Upper lobe of right lung (tissue), 1 donor: ENCODE measurements around the gene MAP6. TPM values are rescaled to one million over a fixed set of nuclear protein-coding genes. Genes with fewer than 3 reads are reported as not detected.
A peak's percentile ranks its signal among the peaks of the same experiment; 100 is the strongest.
"Not testable (repeated sequence)": the region's sequence is repeated elsewhere in the genome, so short reads cannot be mapped to it uniquely, and the experiment has no call there.

Experiments
- ATAC-seq: fragments of 200-7000 bp; cut with Tn5 transposase; one replicate; pipeline ENCODE4 v1.9.1; 2020; ENCODE audit warnings: mild to moderate bottlenecking, moderate library complexity
- DNase-seq: peaks from one replicate; pipeline ENCODE4 v3.0.0-alpha.2; 2020
- H3K27ac ChIP-seq: fragments of 200-600 bp; one replicate; pipeline ENCODE4 v1.8.0; 2022
- H3K27me3 ChIP-seq: fragments of 200-600 bp; one replicate; pipeline ENCODE4 v1.8.0; 2022; ENCODE audit warnings: mild to moderate bottlenecking
- H3K36me3 ChIP-seq: fragments of 200-600 bp; one replicate; pipeline ENCODE4 v1.8.0; 2022
- H3K4me1 ChIP-seq: fragments of 200-600 bp; one replicate; pipeline ENCODE4 v1.8.0; 2022
- H3K4me3 ChIP-seq: fragments of 200-600 bp; one replicate; pipeline ENCODE4 v1.8.0; 2022; ENCODE audit warnings: mild to moderate bottlenecking
- H3K9me3 ChIP-seq: fragments of 200-600 bp; one replicate; pipeline ENCODE4 v1.8.0; 2022
- intact Hi-C: fragments of 100-400 bp; cut with DNase I; formaldehyde crosslinking; loops from one replicate; pipeline ENCODE4 v1.11.0; 2022
- total RNA-seq: library from RNA; stranded (reverse); fragmentation: NEBNext Ultra II Directional; extraction: Animal tissue kit (Norgen Biotek cat#: 25700); gene quantifications from one replicate; pipeline ENCODE4 v1.2.1, GENCODE V29; 2021
- TF ChIP-seq, protein P1 (sequence below): fragments of 200-600 bp; IDR thresholded peaks from one replicate; pipeline ENCODE4 v1.8.0; 2022; ENCODE audit warnings: antibody characterized with exemption
- donor health status: DM: no; HTN: yes; CAD: no; lungs with severe emphysema.

The MAP6 gene
- total RNA-seq, 1 donor from 2014 or later, result 5.8 TPM

DNA sequence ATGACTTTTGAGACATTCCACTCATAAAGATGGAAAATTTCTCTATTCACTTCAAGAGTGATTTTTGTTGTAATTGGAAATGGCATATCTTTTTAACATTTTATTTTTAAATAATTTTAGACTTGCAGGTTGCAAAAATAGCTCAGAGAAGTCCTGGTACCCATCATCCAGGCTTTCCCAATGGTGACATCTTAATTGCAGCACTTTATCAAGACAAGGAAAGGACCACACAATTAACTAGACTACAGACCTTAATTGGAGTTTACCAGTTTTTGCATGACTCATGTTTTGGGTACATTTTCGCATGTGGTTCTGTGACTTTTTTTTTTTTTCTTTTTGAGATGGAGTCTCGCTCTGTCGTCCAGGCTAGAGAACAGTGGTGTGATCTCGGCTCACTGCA is 23.0 kb upstream of the MAP6 start:
- Histone ChIP-seq H3K4me3 (no peak overlapping the region), H3K4me1 (no peaks in the 10 kb centered on the region), H3K27ac (no peak overlapping the region), H3K36me3 (no peaks in the 10 kb centered on the region), H3K27me3 (no peaks in the 10 kb centered on the region), H3K9me3 (no peaks in the 10 kb centered on the region)
- intact Hi-C loops, result no loop called here
- DNase-seq (no peak), ATAC-seq (no peak)
- TF ChIP-seq, protein P1, sequence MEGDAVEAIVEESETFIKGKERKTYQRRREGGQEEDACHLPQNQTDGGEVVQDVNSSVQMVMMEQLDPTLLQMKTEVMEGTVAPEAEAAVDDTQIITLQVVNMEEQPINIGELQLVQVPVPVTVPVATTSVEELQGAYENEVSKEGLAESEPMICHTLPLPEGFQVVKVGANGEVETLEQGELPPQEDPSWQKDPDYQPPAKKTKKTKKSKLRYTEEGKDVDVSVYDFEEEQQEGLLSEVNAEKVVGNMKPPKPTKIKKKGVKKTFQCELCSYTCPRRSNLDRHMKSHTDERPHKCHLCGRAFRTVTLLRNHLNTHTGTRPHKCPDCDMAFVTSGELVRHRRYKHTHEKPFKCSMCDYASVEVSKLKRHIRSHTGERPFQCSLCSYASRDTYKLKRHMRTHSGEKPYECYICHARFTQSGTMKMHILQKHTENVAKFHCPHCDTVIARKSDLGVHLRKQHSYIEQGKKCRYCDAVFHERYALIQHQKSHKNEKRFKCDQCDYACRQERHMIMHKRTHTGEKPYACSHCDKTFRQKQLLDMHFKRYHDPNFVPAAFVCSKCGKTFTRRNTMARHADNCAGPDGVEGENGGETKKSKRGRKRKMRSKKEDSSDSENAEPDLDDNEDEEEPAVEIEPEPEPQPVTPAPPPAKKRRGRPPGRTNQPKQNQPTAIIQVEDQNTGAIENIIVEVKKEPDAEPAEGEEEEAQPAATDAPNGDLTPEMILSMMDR, result no peak

DNA sequence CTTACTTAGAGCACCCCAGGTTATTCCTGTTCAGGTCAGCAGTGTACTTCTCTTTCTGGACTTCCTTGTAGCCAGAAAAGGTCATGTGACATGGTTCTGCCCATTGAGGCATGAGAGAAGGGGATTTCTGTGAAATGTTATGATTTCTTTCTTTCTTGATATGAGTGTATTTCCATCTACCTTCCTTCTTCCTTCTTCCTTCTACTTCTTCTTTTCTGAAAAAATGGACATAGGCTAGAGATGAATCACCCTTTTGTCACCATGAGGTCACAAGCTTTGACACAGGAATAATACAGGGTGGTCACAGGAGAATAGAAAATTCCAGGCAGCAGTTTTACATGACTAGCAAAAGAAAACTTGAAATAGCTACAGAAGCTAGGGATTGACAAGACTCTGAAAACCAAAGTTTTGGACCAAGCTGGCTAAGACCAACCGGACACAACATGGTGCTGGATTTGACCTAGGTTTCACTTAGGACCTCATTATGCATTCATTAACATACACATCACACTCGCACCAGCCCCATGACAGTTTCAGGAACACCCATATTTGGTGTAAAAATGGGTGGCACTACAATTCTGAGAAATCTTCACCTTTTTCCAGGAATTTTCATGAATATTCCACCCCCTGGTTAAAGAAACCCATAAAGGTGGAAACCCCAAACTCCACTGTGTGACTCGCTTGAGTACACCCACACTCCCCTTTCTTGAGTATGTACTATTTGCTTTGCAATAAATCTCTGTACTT is 21.2 kb upstream of the MAP6 start:
- Histone ChIP-seq H3K27ac (no peak overlapping the region), H3K9me3 (no peaks in the 10 kb centered on the region), H3K27me3 (no peaks in the 10 kb centered on the region), H3K4me3 (no peak overlapping the region), H3K4me1 (no peaks in the 10 kb centered on the region), H3K36me3 (no peaks in the 10 kb centered on the region)
- DNase-seq (no peak), ATAC-seq (peak; percentile 52)
- intact Hi-C loops, result no loop called here
- TF ChIP-seq, protein P1, result no peak

DNA sequence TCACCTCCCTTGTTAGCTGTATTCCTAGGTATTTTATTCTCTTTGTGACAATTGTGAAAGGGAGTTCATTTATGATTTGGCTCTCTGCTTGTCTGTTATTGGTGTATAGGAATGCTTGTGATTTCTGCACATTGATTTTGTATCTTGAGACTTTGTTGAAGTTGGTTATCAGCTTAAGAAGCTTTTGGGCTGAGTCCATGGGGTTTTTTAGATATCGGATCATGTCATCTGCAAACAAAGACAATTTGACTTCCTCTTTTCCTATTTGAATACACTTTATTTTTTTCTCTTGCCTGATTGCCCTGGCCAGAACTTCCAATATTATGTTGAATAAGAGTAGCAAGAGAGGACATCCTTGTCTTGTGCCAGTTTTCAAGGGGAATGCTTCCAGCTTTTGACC is 15.0 kb upstream of the MAP6 start:
- H3K4me1 ChIP-seq, H3K9me3 ChIP-seq, H3K36me3 ChIP-seq, ATAC-seq, DNase-seq, H3K4me3 ChIP-seq, intact Hi-C loops, H3K27ac ChIP-seq, H3K27me3 ChIP-seq: not testable (repeated sequence)

DNA sequence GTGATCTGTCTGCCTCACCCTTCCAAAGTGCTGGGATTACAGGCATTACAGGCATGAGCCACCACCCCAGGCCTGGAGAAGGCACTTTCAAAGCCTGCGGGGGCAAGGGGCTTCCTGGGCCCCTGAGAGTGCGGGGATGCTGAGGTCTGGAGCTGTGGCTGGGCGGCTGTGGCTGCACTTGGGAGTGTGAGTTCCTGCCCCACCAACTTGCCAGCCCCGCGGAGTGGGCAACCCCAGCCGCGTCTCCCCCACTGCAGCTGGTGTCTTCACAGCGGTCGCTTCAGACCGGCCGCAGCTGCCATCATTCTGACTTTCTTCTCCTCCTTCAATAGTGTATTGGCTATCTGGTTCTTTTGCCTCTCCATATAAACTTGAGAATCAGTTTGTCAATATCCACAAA is 10.7 kb upstream of the MAP6 start:
- ATAC-seq, result no peak
- Histone ChIP-seq H3K27ac (no peak overlapping the region), H3K27me3 (peaks cover 12% of the 10 kb centered on the region), H3K4me1 (no peaks in the 10 kb centered on the region), H3K4me3 (no peak overlapping the region), H3K36me3 (no peaks in the 10 kb centered on the region), H3K9me3 (peaks cover under 1% of the 10 kb centered on the region)
- intact Hi-C loops, result no loop called here
- no peak for DNase-seq
- TF ChIP-seq, protein P1, result no peak

DNA sequence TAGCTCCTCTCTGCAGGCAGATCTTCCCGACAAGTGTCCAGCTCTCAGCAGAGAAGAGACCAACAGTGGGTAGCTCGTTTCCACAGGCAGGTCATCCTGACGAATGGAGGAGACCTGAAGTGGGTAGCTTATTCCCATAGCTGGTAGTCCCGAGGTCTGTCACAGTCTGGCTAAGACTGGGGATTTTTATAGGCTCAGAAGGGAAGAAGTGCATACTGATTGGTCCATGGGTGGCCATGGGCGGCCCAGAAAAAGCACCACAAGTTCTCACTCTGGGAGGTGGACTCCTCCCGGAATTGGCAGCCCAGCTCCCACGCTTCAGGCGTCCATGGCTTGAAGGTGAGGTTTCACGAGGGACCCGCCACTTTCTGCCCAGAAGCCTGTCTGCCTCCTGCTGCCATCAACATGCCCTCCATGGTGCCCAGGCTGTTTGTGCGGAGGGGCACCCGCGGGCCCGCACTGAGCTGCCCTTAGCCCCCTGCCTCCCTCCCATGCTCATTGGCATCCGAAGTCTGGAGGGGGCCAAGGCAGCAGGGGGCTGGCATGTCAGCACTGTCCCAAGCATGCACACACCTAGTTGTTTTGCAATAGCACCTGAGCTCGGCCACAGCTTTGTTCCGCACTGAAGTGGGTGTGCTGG is 9.9 kb upstream of the MAP6 start:
- Histone ChIP-seq H3K27me3 (peaks cover 12% of the 10 kb centered on the region), H3K36me3 (no peaks in the 10 kb centered on the region), H3K27ac (no peak overlapping the region), H3K9me3 (peaks cover 6% of the 10 kb centered on the region), H3K4me3 (no peak overlapping the region), H3K4me1 (no peaks in the 10 kb centered on the region)
- intact Hi-C loops, result no loop called here
- DNase-seq (no peak), ATAC-seq (peak; percentile 16)
- TF ChIP-seq, protein P1, result no peak

DNA sequence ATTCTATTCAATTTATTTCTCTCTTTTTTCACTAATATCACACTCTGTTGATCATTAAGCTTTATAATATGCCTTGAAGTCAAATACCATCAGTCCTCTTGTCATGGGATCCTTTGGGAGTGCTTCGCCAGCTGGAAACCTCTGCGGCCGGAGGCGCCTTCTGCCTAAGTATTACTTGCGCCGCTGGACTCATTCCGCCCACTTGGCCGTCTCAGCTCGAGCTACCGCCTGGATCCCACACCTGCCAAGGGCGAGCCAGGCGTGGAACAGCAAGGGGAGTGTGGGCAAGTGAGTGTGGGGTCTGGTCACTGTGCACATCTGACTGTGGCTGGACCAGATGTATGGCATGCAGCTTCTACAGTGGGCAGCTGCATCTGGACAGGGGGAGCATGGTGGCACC is 9.1 kb upstream of the MAP6 start:
- Histone ChIP-seq H3K4me1 (no peaks in the 10 kb centered on the region), H3K4me3 (no peak overlapping the region), H3K9me3 (peaks cover 6% of the 10 kb centered on the region), H3K27ac (no peak overlapping the region), H3K27me3 (peaks cover 12% of the 10 kb centered on the region), H3K36me3 (no peaks in the 10 kb centered on the region)
- DNase-seq (no peak), ATAC-seq (no peak)
- TF ChIP-seq, protein P1, result no peak
- intact Hi-C loops, result no loop called here
